OCI-LY3 (cell line): ENCODE results near the gene SLC6A2.

Source experiments
- H2AFZ ChIP-seq: fragments of 200-600, 300-600 bp; shearing (Covaris generic); 2 replicates; pipeline ENCODE4 v1.6.0; 2014; ENCODE audit warnings: antibody characterized with exemption, low read depth, low read length
- H3K27ac ChIP-seq: fragments of 200-600, 300-600 bp; sonication (generic); 2 replicates; pipeline ENCODE4 v1.5.1; 2014; ENCODE audit warnings: mild to moderate bottlenecking, low read length, moderate library complexity, mixed read lengths
- H3K27me3 ChIP-seq: fragments of 200-600, 300-600 bp; sonication (generic); 2 replicates; pipeline ENCODE4 v1.6.1; 2014; ENCODE audit warnings: low read depth, low read length, mixed read lengths
- H3K36me3 ChIP-seq: fragments of 200-600, 300-600 bp; sonication (generic); replicated peaks from 2 replicates; pipeline ENCODE3; 2014; ENCODE audit warnings: low read depth, low read length, mixed read lengths
- H3K4me1 ChIP-seq: fragments of 300-600, 200-600 bp; sonication (generic); 2 replicates; pipeline ENCODE4 v1.6.1; 2014; ENCODE audit warnings: low read length, mixed read lengths
- H3K4me2 ChIP-seq: fragments of 200-600, 300-600 bp; sonication (generic); 2 replicates; pipeline ENCODE4 v1.6.1; 2014; ENCODE audit warnings: low read length, mixed read lengths
- H3K4me3 ChIP-seq: fragments of 300-600, 200-600 bp; sonication (generic); 2 replicates; pipeline ENCODE4 v1.5.1; 2014; ENCODE audit warnings: antibody characterized with exemption, mild to moderate bottlenecking, low read length, moderate library complexity
- H3K79me2 ChIP-seq: fragments of 300-600, 200-600 bp; shearing (Covaris generic); 2 replicates; pipeline ENCODE4 v1.6.1; 2014; ENCODE audit warnings: mild to moderate bottlenecking, low read length, mixed read lengths
- H3K9ac ChIP-seq: fragments of 300-600, 200-600 bp; shearing (Covaris generic); 2 replicates; pipeline ENCODE4 v1.6.0; 2014; ENCODE audit warnings: mild to moderate bottlenecking, low read length, moderate library complexity
- H3K9me3 ChIP-seq: fragments of 200-600, 300-600 bp; shearing (Covaris generic); 2 replicates; pipeline ENCODE4 v1.6.1; 2014; ENCODE audit warnings: low read length, mixed read lengths; ENCODE audit not compliant: insufficient read depth
- H4K20me1 ChIP-seq: fragments of 200-600, 300-600 bp; sonication (generic); 2 replicates; pipeline ENCODE4 v1.6.1; 2016; ENCODE audit warnings: low read length, mixed read lengths; ENCODE audit not compliant: insufficient read depth
- EZH2phosphoT487 ChIP-seq: fragments of 200-600 bp; shearing (Covaris generic); IDR thresholded peaks from 2 replicates; pipeline ENCODE4 v1.6.1; 2018; ENCODE audit warnings: antibody characterized with exemption, mixed run types, low read depth
- TF ChIP-seq, protein P1 (sequence below): fragments of 200-600, 300-600 bp; sonication (generic); IDR thresholded peaks from 2 replicates; pipeline ENCODE4 v1.5.1; 2014; ENCODE audit warnings: antibody characterized with exemption, low read length, low read depth

SLC6A2 gene

DNA sequence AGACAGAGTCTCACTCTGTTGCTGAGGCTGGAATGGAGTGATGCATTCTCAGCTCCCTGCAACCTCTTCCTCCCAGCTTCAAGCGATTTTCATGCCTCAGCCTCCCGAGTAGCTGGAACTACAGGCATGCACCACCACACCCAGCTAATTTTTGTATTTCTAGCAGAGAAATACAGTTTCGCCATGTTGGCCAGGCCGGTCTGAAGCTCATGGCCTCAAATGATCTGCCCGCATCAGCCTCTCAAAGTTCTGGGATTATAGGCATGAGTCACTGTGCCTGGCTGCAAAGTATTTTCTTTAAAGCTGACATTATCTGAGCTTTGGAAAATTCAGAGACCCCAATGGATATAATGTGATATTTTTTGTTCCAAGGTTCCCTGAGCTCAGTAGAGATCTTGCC lies 31.1 kb upstream of the SLC6A2 start:
- Histone ChIP-seq H3K4me2 (no peak overlapping the region), H3K9ac (no peak overlapping the region), H2AFZ (no peak overlapping the region), H3K4me1 (no peaks in the 10 kb centered on the region), H4K20me1 (no peaks in the 10 kb centered on the region), H3K27me3 (no peaks in the 10 kb centered on the region), H3K9me3 (no peaks in the 10 kb centered on the region), H3K36me3 (no peaks in the 10 kb centered on the region), H3K79me2 (no peaks in the 10 kb centered on the region), H3K27ac (no peak overlapping the region), H3K4me3 (no peak overlapping the region)
- no peak for TF ChIP-seq EZH2phosphoT487
- TF ChIP-seq, protein P1, sequence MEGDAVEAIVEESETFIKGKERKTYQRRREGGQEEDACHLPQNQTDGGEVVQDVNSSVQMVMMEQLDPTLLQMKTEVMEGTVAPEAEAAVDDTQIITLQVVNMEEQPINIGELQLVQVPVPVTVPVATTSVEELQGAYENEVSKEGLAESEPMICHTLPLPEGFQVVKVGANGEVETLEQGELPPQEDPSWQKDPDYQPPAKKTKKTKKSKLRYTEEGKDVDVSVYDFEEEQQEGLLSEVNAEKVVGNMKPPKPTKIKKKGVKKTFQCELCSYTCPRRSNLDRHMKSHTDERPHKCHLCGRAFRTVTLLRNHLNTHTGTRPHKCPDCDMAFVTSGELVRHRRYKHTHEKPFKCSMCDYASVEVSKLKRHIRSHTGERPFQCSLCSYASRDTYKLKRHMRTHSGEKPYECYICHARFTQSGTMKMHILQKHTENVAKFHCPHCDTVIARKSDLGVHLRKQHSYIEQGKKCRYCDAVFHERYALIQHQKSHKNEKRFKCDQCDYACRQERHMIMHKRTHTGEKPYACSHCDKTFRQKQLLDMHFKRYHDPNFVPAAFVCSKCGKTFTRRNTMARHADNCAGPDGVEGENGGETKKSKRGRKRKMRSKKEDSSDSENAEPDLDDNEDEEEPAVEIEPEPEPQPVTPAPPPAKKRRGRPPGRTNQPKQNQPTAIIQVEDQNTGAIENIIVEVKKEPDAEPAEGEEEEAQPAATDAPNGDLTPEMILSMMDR = no peak

DNA sequence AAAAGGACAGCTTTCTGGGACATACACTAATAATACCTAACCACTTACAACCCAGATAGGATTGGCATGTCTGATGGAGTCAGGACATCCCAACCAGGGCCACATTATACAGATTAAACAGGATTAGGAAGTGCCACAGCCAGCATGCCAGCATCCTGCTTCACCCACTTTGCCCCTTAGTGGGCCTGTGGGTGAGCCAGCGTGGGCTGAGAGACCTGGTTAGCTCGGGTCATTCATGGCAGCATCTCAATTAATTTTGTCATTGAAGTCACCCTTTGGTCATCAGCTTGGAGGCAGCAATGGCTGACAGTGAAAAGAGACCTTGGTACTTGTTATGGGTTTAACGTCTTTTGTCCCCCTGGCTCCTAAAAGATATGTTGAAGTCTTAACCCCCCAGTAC lies 29.9 kb upstream of the SLC6A2 start:
- TF ChIP-seq, protein P1 = no peak
- TF ChIP-seq EZH2phosphoT487 = no peak
- Histone ChIP-seq H3K4me1 (no peaks in the 10 kb centered on the region), H4K20me1 (no peaks in the 10 kb centered on the region)

DNA sequence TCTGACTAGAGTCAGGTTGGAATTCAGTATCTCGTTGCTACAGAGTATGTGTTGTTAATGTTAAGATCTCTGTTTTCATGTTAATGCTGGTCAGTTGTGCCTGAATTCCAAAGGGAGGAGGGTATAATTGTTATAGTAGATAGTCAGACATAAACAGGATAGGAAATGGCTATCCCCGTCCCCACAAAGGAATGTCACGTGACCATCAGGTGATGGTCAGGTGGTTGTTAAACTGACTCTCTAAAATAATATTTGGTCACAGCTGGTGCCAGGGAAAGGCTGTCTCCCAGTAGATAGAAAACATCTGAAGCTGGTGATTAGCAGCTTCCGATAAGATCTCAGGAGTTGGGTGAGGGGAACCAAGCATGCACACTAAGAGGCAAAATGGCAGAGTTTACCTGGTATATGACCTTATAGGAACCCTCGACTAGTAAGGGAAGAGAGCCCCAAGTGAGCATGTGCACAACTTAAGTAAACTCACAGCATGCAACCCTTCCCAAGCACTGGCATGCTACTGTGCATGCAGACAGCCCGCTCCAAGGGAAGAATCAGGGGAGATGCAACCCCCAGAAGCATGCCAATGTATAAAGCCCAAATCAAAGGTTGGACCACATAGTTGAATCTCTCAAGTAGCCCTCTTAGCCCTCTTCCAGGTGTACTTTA lies 27.4 kb upstream of the SLC6A2 start:
- Histone ChIP-seq H3K27ac (no peak overlapping the region), H3K4me3 (no peak overlapping the region), H3K79me2 (no peaks in the 10 kb centered on the region)

More for the DNA sequence above, 29.9 kb upstream of the SLC6A2 start:
- H3K4me3 ChIP-seq = no peak overlapping the region
- no peak overlapping the region for H3K4me2 ChIP-seq
- H3K36me3 ChIP-seq = no peaks in the 10 kb centered on the region
- H3K9me3 ChIP-seq = no peaks in the 10 kb centered on the region
- no peaks in the 10 kb centered on the region for H3K79me2 ChIP-seq
- H3K27ac ChIP-seq = no peak overlapping the region
- H2AFZ ChIP-seq = no peak overlapping the region
- H3K27me3 ChIP-seq = no peaks in the 10 kb centered on the region
- H3K9ac ChIP-seq = no peak overlapping the region

DNA sequence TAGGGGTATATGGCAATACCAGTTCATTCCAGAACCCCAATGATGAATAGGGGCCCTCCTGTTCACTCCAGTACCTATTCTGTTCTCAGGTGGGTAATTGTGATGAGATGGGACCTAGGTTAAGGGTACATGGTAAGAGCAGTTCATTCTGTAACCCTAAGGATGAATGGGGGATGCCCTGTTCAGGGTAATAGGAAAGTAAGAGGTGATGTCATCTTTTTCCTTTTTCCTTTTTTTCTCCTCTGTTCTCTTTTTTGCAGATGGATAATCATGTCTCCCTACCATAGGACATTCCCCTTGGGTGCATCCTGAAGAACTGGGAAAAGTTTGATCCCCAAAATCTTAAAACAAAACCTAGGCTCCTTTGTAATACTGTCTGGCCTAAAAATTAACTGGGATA lies 25.0 kb upstream of the SLC6A2 start:
- H2AFZ ChIP-seq = no peak overlapping the region
- H3K4me3 ChIP-seq = no peak overlapping the region
- H3K9me3 ChIP-seq = 0 out of 2 replicates have a peak, but pooled peaks cover 3% of the 10 kb centered on the region
- H3K9ac ChIP-seq = no peak overlapping the region
- H3K4me2 ChIP-seq = no peak overlapping the region
- H4K20me1 ChIP-seq = no peaks in the 10 kb centered on the region
- no peaks in the 10 kb centered on the region for H3K27me3 ChIP-seq
- TF ChIP-seq, protein P1 = no peak
- no peak for TF ChIP-seq EZH2phosphoT487
- H3K79me2 ChIP-seq = no peaks in the 10 kb centered on the region
- no peaks in the 10 kb centered on the region for H3K36me3 ChIP-seq
- H3K4me1 ChIP-seq = no peaks in the 10 kb centered on the region
- H3K27ac ChIP-seq = no peak overlapping the region

More for the DNA sequence above, 27.4 kb upstream of the SLC6A2 start:
- H3K9ac ChIP-seq = no peak overlapping the region
- H4K20me1 ChIP-seq = no peaks in the 10 kb centered on the region
- H3K36me3 ChIP-seq = no peaks in the 10 kb centered on the region
- H3K4me1 ChIP-seq = no peaks in the 10 kb centered on the region
- H3K27me3 ChIP-seq = no peaks in the 10 kb centered on the region
- H3K4me2 ChIP-seq = no peak overlapping the region
- no peak for TF ChIP-seq EZH2phosphoT487
- TF ChIP-seq, protein P1 = no peak
- 0 out of 2 replicates have a peak, but pooled peaks cover 3% of the 10 kb centered on the region for H3K9me3 ChIP-seq
- no peak overlapping the region for H2AFZ ChIP-seq
